ENCODE data around the gene SORD.
A peak's percentile ranks its signal among the peaks of the same experiment; 100 is the strongest.

Gene SORD

GRCh38 chr15:45116482-45117307, 93.7 kb downstream of the SORD start:
- DNase-seq (ENCODE audit: low read depth in 2 of 2) = no peak

DNA sequence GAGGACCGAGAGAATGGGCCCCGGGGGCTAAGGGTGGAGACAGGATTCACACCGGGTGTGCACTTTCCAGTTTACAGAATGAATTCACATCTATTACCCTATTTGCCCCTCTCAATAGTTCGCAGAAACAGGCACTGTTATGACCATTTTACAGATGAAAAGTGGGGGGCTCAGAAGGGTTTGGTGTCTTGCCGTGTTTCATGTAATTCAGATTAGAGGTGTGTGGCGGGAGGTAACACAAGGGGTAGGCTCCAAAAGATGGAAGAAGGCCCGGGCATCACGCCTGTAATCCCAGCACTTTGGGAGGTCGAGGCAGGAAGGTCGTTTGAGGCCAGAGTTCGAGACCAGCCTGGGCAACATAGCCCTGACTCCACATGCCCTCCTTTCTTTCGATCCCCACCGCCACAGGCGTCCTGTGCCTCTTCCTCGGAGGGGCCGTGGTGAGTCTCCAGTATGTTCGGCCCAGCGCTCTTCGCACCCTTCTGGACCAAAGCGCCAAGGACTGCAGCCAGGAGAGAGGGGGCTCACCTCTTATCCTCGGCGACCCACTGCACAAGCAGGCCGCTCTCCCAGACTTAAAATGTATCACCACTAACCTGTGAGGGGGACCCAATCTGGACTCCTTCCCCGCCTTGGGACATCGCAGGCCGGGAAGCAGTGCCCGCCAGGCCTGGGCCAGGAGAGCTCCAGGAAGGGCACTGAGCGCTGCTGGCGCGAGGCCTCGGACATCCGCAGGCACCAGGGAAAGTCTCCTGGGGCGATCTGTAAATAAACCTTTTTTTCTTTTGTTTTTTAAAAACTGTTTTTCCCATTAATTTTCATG, 94.5 kb downstream of the SORD start:
- no peak for DNase-seq (ENCODE audit: low read depth in 2 of 2)

DNA sequence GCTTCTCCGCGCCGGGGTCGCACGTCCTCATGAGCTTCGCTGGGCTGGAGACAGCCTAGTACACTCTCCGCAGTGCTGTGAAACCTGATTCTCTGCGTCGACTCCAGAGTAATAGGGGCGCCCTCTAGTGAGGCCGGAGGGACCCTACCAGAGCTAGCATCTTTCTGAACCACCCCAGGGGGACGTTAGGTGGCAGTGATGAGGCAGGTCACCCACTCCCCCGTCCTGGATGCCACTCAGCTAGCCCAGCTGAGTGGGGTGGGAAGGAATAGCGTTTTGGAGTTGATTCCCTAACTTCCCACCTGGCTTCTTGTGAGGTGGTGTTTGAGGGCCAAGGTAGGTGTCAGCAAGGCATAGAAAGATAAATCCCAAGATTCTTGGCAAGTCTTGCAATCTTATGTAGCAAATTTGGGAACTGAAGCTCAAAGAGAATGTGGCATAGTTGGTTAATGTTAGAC, 95.2 kb downstream of the SORD start:
- peak; percentile 74 to 77 for DNase-seq (ENCODE audit: low read depth in 2 of 2)

DNA sequence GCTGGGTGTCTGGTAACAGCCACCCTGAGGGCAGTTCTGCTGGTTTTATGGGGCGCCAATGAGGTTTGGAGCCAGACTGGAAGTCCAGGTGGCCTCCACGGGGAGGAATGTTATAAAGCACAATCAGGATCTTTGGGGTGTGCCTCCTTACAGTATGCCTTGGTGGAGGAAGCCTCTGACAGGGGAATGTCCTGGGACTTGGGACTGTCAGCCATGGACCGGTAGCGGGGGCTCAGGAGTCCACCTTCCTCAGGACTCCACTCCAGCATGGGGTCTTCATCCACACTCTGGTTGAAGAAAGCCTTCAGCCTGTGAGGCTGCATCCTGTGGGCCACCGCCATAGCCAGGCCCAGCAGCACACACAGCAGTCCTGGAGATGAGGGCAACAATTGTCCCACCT, 96.0 kb downstream of the SORD start:
- no peak for DNase-seq (ENCODE audit: low read depth in 2 of 2)

- DNase-seq (ENCODE audit: low read depth in 2 of 2) = no peak
Measured at GRCh38 chr15:45120081-45120972, 97.3 kb downstream of the SORD start.

DNA sequence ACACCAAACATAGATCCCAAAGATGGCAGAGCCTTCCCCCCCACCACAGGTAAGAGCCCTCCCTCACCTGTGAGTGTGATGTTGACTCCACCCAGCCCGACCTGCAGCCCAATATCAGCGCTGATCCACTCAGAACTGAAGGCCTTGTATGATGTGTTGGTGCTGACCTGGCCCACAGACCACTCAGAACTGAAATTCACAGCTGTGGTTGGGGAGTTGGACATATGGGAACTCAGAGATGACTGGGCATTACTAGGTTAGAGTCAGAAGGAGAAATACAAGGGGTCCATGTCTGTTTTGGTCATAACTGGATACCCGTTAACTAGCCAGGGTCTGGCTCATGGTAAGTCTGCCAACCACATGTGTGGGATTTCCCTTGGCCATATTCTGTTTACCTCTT, 98.0 kb downstream of the SORD start:
- no peak for DNase-seq (ENCODE audit: low read depth in 2 of 2)

GRCh38 chr15:45121706-45122417, 98.9 kb downstream of the SORD start:
- DNase-seq (ENCODE audit: low read depth in 2 of 2) = peak; percentile 52 to 63

DNA sequence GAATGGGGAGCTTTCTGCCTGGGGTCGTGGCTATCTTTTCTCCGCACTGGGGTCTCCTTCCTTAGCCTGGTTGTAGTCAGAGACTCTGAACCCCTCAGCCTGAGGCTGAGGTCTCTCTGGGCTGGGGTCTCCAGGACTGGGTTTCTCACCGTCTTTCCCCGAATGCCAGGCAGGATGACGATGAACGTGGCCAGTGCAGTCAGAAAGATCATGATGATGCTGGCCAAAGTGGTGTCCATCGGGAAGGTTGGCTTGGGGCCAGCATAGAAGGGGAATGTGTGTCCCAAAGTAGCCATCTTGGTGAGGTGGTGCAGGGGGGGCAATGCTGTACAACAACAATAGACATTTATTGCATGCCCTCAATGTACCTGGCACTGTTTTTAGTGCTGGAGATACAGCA, 99.7 kb downstream of the SORD start:
- no peak for DNase-seq (ENCODE audit: low read depth in 2 of 2)

GRCh38 chr15:45123397-45123796, 100.4 kb downstream of the SORD start:
- DNase-seq (ENCODE audit: low read depth in 2 of 2) = no peak

GRCh38 chr15:45126535-45127158, 103.7 kb downstream of the SORD start:
- DNase-seq (ENCODE audit: low read depth in 2 of 2) = no peak

Measured in fibroblast of skin of left quadriceps (primary cell).